ENCODE results near the gene ETF1. TPM values are rescaled to one million over a fixed set of nuclear protein-coding genes. Genes with fewer than 3 reads are reported as not detected.

Gene ETF1
- total RNA-seq, 6 experiments from 2014 or later, result 133 to 153 (median 148) TPM

DNA sequence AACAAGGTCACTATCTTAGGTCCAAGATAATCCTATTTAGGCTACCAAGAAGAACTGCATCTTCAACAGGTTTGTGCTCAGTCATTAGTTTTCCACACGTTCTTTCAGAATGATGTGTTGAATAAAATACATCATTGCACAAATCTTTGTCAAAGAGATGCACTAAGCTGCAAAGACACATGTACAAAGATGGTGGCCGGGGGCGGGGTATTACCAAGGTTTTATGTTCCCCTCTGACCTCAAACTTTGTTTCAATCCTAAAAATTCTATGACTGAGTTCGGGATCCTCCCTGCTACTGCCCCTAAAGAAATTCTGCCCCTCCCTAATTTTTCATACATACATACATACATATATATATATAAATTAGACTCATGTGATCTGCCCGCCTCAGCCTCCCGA, 17.9 kb upstream of the ETF1 start:
- TF ChIP-seq, protein P1, sequence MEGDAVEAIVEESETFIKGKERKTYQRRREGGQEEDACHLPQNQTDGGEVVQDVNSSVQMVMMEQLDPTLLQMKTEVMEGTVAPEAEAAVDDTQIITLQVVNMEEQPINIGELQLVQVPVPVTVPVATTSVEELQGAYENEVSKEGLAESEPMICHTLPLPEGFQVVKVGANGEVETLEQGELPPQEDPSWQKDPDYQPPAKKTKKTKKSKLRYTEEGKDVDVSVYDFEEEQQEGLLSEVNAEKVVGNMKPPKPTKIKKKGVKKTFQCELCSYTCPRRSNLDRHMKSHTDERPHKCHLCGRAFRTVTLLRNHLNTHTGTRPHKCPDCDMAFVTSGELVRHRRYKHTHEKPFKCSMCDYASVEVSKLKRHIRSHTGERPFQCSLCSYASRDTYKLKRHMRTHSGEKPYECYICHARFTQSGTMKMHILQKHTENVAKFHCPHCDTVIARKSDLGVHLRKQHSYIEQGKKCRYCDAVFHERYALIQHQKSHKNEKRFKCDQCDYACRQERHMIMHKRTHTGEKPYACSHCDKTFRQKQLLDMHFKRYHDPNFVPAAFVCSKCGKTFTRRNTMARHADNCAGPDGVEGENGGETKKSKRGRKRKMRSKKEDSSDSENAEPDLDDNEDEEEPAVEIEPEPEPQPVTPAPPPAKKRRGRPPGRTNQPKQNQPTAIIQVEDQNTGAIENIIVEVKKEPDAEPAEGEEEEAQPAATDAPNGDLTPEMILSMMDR (IDR thresholded peaks at IDR 0.05), result no peak
- no peaks in the 10 kb centered on the region; the same call in 1 of the 2 replicates for H3K27me3 Mint-ChIP-seq (ENCODE audit: insufficient read depth)
- H3K9me3 Mint-ChIP-seq, result no peaks in the 10 kb centered on the region
- DNase-seq, result no peak
- H3K27ac Mint-ChIP-seq, result no peak overlapping the region
- H3K4me3 Mint-ChIP-seq, result no peak overlapping the region
- peaks cover 61% of the 10 kb centered on the region for H3K36me3 Mint-ChIP-seq (ENCODE audit: low read depth)
- H3K4me1 Mint-ChIP-seq (ENCODE audit: low read depth), result no peaks in the 10 kb centered on the region; the same call in 1 of the 2 replicates

DNA sequence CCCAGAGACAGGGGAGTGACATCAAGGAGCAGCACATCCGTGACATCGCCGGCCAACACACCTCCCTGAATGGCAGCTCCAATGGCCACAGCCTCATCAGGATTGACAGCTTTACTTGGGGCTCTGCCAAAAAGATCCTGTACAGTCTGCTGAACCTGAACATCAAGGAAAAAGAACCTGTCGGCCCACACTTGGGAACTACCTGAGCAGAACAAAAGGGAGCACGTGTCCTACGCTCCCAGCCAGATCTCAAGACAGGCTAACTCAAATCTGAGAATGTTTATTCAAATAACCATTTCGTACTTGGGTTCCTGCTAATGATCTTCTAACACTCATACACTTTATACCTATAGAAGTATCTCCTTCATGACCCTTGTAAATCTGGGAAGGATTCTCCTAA, 16.9 kb upstream of the ETF1 start:
- Mint-ChIP-seq H3K27me3 (ENCODE audit: insufficient read depth) (no peaks in the 10 kb centered on the region; the same call in 1 of the 2 replicates), H3K4me1 (ENCODE audit: low read depth) (no peaks in the 10 kb centered on the region; the same call in 1 of the 2 replicates), H3K9me3 (no peaks in the 10 kb centered on the region), H3K4me3 (no peak overlapping the region), H3K36me3 (ENCODE audit: low read depth) (peaks cover 61% of the 10 kb centered on the region), H3K27ac (no peak overlapping the region; the same call in 1 of the 2 replicates)
- TF ChIP-seq, protein P1 (IDR thresholded peaks at IDR 0.05), result no peak
- no peak for DNase-seq

DNA sequence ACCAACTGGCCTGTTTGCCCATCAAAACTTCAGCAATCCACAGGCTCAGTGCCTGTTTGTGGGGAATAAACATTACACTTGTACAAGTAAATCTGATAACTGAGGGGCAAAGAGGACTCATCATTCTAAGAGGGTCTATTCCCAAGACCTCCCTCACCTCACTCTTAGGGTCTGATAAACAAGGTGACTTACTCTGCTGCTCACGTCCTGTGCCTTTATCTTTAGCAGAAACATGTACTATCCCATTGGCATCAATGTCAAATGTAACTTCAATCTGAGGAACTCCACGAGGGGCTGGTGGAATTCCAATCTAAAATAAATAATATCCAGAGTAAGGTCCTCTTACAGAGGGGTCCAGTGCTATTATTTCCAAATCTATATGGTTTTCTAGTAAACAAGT, 14.6 kb upstream of the ETF1 start:
- H3K4me3 Mint-ChIP-seq, result no peak overlapping the region
- no peak overlapping the region for H3K27ac Mint-ChIP-seq
- peaks cover 63% of the 10 kb centered on the region for H3K36me3 Mint-ChIP-seq (ENCODE audit: low read depth)
- no peaks in the 10 kb centered on the region; the same call in 1 of the 2 replicates for H3K27me3 Mint-ChIP-seq (ENCODE audit: insufficient read depth)
- H3K4me1 Mint-ChIP-seq (ENCODE audit: low read depth), result no peaks in the 10 kb centered on the region
- DNase-seq, result no peak
- H3K9me3 Mint-ChIP-seq, result no peaks in the 10 kb centered on the region
- TF ChIP-seq, protein P1 (IDR thresholded peaks at IDR 0.05), result no peak

DNA sequence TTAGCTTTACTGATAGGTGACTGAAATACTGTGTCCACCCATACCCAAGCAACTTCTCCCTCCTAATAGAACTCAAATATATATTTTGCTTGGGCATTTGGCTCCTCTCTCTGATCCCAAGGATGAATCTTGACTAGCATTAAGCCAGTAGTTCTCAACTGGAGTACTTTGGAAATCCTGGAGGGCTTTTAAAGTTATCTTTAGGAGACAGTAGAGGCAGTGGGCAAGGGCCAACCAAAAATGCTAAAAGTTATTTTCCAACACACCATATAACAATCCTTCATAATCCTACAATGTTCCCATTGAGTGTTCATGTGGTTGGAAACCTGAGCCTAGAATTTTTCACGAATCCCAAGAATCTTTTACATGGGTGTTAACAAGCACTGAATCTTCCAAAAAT, 11.1 kb upstream of the ETF1 start:
- peak overlapping the region; percentile 26; the same call in 1 of the 2 replicates for H3K27ac Mint-ChIP-seq
- peaks cover 40% of the 10 kb centered on the region for H3K36me3 Mint-ChIP-seq (ENCODE audit: low read depth)
- TF ChIP-seq, protein P1 (IDR thresholded peaks at IDR 0.05), result no peak
- no peak overlapping the region for H3K4me3 Mint-ChIP-seq
- H3K4me1 Mint-ChIP-seq (ENCODE audit: low read depth), result no peaks in the 10 kb centered on the region
- H3K9me3 Mint-ChIP-seq, result no peaks in the 10 kb centered on the region
- no peaks in the 10 kb centered on the region for H3K27me3 Mint-ChIP-seq (ENCODE audit: insufficient read depth)
- no peak for DNase-seq

DNA sequence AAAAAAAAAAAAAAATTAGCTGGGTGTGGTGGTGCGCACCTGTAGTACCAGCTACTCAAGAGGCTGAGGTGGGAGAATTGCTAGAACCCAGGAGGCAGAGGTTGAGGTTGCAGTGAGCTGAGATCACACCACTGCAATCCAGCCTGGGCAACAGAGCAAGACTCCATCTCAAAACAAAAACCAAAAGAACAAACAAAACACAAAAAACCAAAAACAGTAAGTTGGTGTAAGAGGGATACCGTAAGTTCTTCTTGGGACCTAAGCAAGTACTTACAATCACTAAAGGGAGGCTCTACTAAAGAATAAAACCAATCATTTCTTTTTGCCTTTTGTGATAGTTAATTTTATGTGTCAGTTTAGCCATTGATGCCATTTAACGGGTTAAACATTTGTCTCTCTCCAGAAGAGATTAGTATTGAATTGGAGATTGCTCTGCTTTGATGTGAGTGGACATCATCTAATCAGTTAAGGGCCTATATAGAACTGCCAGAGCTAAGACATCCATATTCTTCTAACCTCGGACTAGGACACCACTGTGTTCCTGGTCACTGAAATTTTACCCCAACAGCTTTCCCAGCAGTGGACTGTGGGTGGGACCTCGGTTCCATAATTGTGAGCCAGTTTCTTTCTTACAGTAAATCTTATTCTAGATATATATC, 10.5 kb upstream of the ETF1 start:
- Mint-ChIP-seq H3K4me1 (ENCODE audit: low read depth) (peaks cover 3% of the 10 kb centered on the region), H3K9me3 (no peaks in the 10 kb centered on the region), H3K36me3 (ENCODE audit: low read depth) (peaks cover 34% of the 10 kb centered on the region), H3K27me3 (ENCODE audit: insufficient read depth) (no peaks in the 10 kb centered on the region), H3K4me3 (no peak overlapping the region), H3K27ac (no peak overlapping the region)
- TF ChIP-seq, protein P1 (IDR thresholded peaks at IDR 0.05), result no peak
- no peak for DNase-seq

Measured in HFFc6 (cell line).